IMR-90 (cell line): ENCODE results near the gene RCE1. TPM values are rescaled to one million over a fixed set of nuclear protein-coding genes. Genes with fewer than 3 reads are reported as not detected.

Source experiments
- ATAC-seq: fragments of 200-7000 bp; cut with Tn5 transposase; 2 replicates; pipeline ENCODE4 v1.9.1; 2020; ENCODE audit warnings: low read depth, mild to moderate bottlenecking, moderate library complexity
- BruUV-seq: library from RNA; stranded (reverse); fragments of 400-500 nt; replicated peaks from 2 replicates; lab custom pipeline; 2021; lab: Mats Ljungman, UMichigan
- CTCF ChIA-PET: fragments of 300-600 bp; formaldehyde crosslinking; extraction: SDS; loops from one replicate; lab custom pipeline; 2021; ENCODE audit warnings: antibody characterized with exemption; lab: Yijun Ruan, JAX
- POLR2A ChIA-PET: fragments of 300-600 bp; sonication (Branson Sonifier 250); formaldehyde crosslinking; loops from one replicate; lab custom pipeline; 2022; ENCODE audit warnings: antibody characterized with exemption; ENCODE audit not compliant: unreplicated experiment; lab: Charles Lee
- DNase-seq: peaks from one replicate; pipeline ENCODE4 v3.0.0; 2013
- H2AFZ ChIP-seq: replicated peaks from 2 replicates; pipeline ENCODE3; 2013; ENCODE audit warnings: low read length, mild to moderate bottlenecking; ENCODE audit not compliant: poor library complexity
- H2AK5ac ChIP-seq: 2 replicates; pipeline ENCODE4 v1.6.1; 2013; ENCODE audit warnings: low read depth, low read length, inconsistent platforms
- H2AK9ac ChIP-seq: replicated peaks from 2 replicates; pipeline ENCODE3; 2013; ENCODE audit warnings: mild to moderate bottlenecking, low read depth, low read length, moderate library complexity; ENCODE audit not compliant: poor library complexity
- H2BK120ac ChIP-seq: 2 replicates; pipeline ENCODE4 v1.6.1; 2013; ENCODE audit warnings: low read depth, low read length, inconsistent platforms
- H2BK15ac ChIP-seq: 3 replicates; pipeline ENCODE4 v1.6.1; 2013; ENCODE audit warnings: low read depth, low read length, inconsistent platforms
- H2BK20ac ChIP-seq: 2 replicates; pipeline ENCODE4 v1.6.1; 2013; ENCODE audit warnings: low read depth, mild to moderate bottlenecking, inconsistent platforms, low read length, moderate library complexity
- H2BK5ac ChIP-seq: 2 replicates; pipeline ENCODE4 v1.6.1; 2013; ENCODE audit warnings: mild to moderate bottlenecking, low read depth, low read length, inconsistent platforms; ENCODE audit not compliant: poor library complexity, severe bottlenecking
- H3K14ac ChIP-seq: replicated peaks from 2 replicates; pipeline ENCODE4 v1.6.1; 2013; ENCODE audit warnings: low read depth, low read length, inconsistent platforms
- H3K18ac ChIP-seq: 2 replicates; pipeline ENCODE4 v1.6.1; 2013; ENCODE audit warnings: low read depth, low read length, control low read depth
- H3K23ac ChIP-seq: 2 replicates; pipeline ENCODE4 v1.6.1; 2013; ENCODE audit warnings: low read depth, low read length, inconsistent platforms
- H3K27ac ChIP-seq: 2 replicates; pipeline ENCODE4 v1.5.1; 2013; ENCODE audit warnings: mild to moderate bottlenecking, control low read depth, low read length; ENCODE audit not compliant: insufficient read depth
- H3K27me3 ChIP-seq: 2 replicates; pipeline ENCODE4 v1.6.1; 2013; ENCODE audit warnings: low read length; ENCODE audit not compliant: control insufficient read depth, insufficient read depth
- H3K36me3 ChIP-seq: 2 replicates; pipeline ENCODE4 v1.6.1; 2013; ENCODE audit warnings: low read length, mixed read lengths; ENCODE audit not compliant: control insufficient read depth, insufficient read depth
- H3K4ac ChIP-seq: 2 replicates; pipeline ENCODE4 v1.6.1; 2013; ENCODE audit warnings: low read depth, low read length, inconsistent platforms
- H3K4me1 ChIP-seq: 2 replicates; pipeline ENCODE4 v1.6.1; 2013; ENCODE audit warnings: low read length, mixed read lengths; ENCODE audit not compliant: control insufficient read depth, insufficient read depth
- H3K4me2 ChIP-seq: 2 replicates; pipeline ENCODE4 v1.6.1; 2013; ENCODE audit warnings: low read depth, mild to moderate bottlenecking, control low read depth, low read length, moderate library complexity
- H3K4me3 ChIP-seq: 2 replicates; pipeline ENCODE4 v1.5.1; 2013; ENCODE audit warnings: low read depth, mild to moderate bottlenecking, control low read depth, low read length, moderate library complexity; ENCODE audit not compliant: insufficient read depth
- H3K56ac ChIP-seq: 2 replicates; pipeline ENCODE4 v1.6.1; 2013; ENCODE audit warnings: low read length, inconsistent platforms; ENCODE audit not compliant: insufficient read depth; ENCODE audit errors: extremely low read depth
- H3K79me1 ChIP-seq, 2 experiments: 2 replicates each; pipeline ENCODE4 v1.6.1; 2013; ENCODE audit warnings: low read length in 2 of 2, inconsistent platforms in 1 of 2, low read depth in 1 of 2
- H3K9ac ChIP-seq: 2 replicates; pipeline ENCODE4 v1.6.1; 2013; ENCODE audit warnings: low read depth, low read length, control low read depth
- H3K9me1 ChIP-seq: 2 replicates; pipeline ENCODE4 v1.6.1; 2013; ENCODE audit warnings: low read length, inconsistent platforms; ENCODE audit not compliant: insufficient read depth
- H3K9me3 ChIP-seq: 2 replicates; pipeline ENCODE4 v1.6.1; 2013; ENCODE audit warnings: low read length; ENCODE audit not compliant: control insufficient read depth, insufficient read depth
- H4K20me1 ChIP-seq: 2 replicates; pipeline ENCODE4 v1.6.1; 2013; ENCODE audit warnings: low read length, inconsistent platforms; ENCODE audit not compliant: insufficient read depth
- H4K5ac ChIP-seq: 2 replicates; pipeline ENCODE4 v1.6.1; 2013; ENCODE audit warnings: mild to moderate bottlenecking, low read depth, low read length, control low read depth
- H4K8ac ChIP-seq, 2 experiments: 2 replicates each; pipeline ENCODE4 v1.6.1; 2013; ENCODE audit warnings: low read depth in 2 of 2, low read length in 2 of 2, control low read depth in 1 of 2, inconsistent platforms in 1 of 2
- H4K91ac ChIP-seq: 2 replicates; pipeline ENCODE4 v1.6.1; 2013; ENCODE audit warnings: low read depth, low read length, inconsistent platforms; ENCODE audit not compliant: insufficient read depth
- BHLHE40 ChIP-seq: fragments of 150-350 bp; IDR thresholded peaks from 2 replicates; pipeline ENCODE4 v1.6.1; 2016; ENCODE audit warnings: mild to moderate bottlenecking, low read depth, low read length
- CEBPB ChIP-seq: IDR thresholded peaks from 2 replicates; pipeline ENCODE4 v1.6.1; 2012; ENCODE audit warnings: low read depth, low read length, improper control_type of control experiment
- CHD1 ChIP-seq: IDR thresholded peaks from 2 replicates; pipeline ENCODE4 v1.6.1; 2012; ENCODE audit warnings: low read depth, low read length, improper control_type of control experiment
- FOS ChIP-seq: fragments of 150-350 bp; IDR thresholded peaks from 2 replicates; pipeline ENCODE4 v1.6.1; 2016; ENCODE audit warnings: low read depth, low read length
- MAFK ChIP-seq: IDR thresholded peaks from 2 replicates; pipeline ENCODE4 v1.6.1; 2012; ENCODE audit warnings: low read depth, low read length, improper control_type of control experiment
- MAZ ChIP-seq: IDR thresholded peaks from 2 replicates; pipeline ENCODE4 v1.6.1; 2012; ENCODE audit warnings: low read depth, mild to moderate bottlenecking, low read length, improper control_type of control experiment, moderate library complexity, borderline replicate concordance
- MXI1 ChIP-seq: IDR thresholded peaks from 2 replicates; pipeline ENCODE4 v1.6.1; 2012; ENCODE audit warnings: low read depth, mild to moderate bottlenecking, low read length, moderate library complexity, borderline replicate concordance
- NFE2L2 ChIP-seq: fragments of 150-350 bp; IDR thresholded peaks from 2 replicates; pipeline ENCODE4 v1.6.1; 2016; ENCODE audit warnings: low read depth, mild to moderate bottlenecking, low read length
- RCOR1 ChIP-seq: IDR thresholded peaks from 2 replicates; pipeline ENCODE4 v1.6.1; 2012; ENCODE audit warnings: mild to moderate bottlenecking, low read length, improper control_type of control experiment; ENCODE audit not compliant: insufficient replicate concordance
- SMC3 ChIP-seq: fragments of 150-350 bp; IDR thresholded peaks from 2 replicates; pipeline ENCODE4 v1.6.1; 2016; ENCODE audit warnings: low read depth, mild to moderate bottlenecking, antibody characterized with exemption, low read length, moderate library complexity
- WGBS, 2 experiments: methylation state at CpG; one replicate each; pipeline versions ENCODE4 v1.1.5 to v1.1.7; 2013; ENCODE audit warnings: missing lambda C conversion rate in 2 of 2; ENCODE audit not compliant: insufficient read length in 1 of 2; ENCODE audit errors: extremely low coverage in 2 of 2; 5-methylcytosine and 5-hydroxymethylcytosine counted together
- dilution Hi-C: fragments of 300-500 bp; cut with HindIII; formaldehyde crosslinking; loops from one replicate; pipeline ENCODE4 v1.14.3; 2018; ENCODE audit warnings: low sequenced_read_pairs; ENCODE audit not compliant: unreplicated experiment
- in situ Hi-C: fragments of 300-500 bp; cut with MboI; formaldehyde crosslinking; loops from 3 replicates; pipeline ENCODE4 v1.14.3; 2019; ENCODE audit warnings: low sequenced_read_pairs, inconsistent platforms, mixed read lengths
- intact Hi-C: fragments of 100-400 bp; cut with micrococcal nuclease; formaldehyde crosslinking; loops from 2 replicates; pipeline ENCODE4 v1.10.0; 2022
- polyA plus RNA-seq, 3 experiments: library from polyadenylated mRNA; depleted of rRNA; stranded (reverse); fragments of >200 nt; gene quantifications; 2 replicates each; pipeline ENCODE4 v1.2.3, GENCODE V29; 2012; ENCODE audit warnings: low replicate concordance in 1 of 3
- total RNA-seq: library from RNA; depleted of rRNA; stranded (reverse); fragments of >200 nt; gene quantifications from 2 replicates; pipeline ENCODE4 v1.2.3, GENCODE V29; 2012
- TF ChIP-seq, protein P1 (sequence below): fragments of 150-350 bp; IDR thresholded peaks from 2 replicates; pipeline ENCODE4 v1.6.1; 2016; ENCODE audit warnings: low read depth, mild to moderate bottlenecking, low read length, moderate library complexity, borderline replicate concordance
- TF ChIP-seq, protein P2 (sequence below): fragments of 150-350 bp; IDR thresholded peaks from 2 replicates; pipeline ENCODE4 v1.6.1; 2017; ENCODE audit warnings: mild to moderate bottlenecking, antibody characterized with exemption, low read length, low read depth

The RCE1 gene
- total and polyA plus RNA-seq, 2 of the 4 experiments (the other 2 are of a cell fraction) = 6.6 to 19.4 TPM

DNA sequence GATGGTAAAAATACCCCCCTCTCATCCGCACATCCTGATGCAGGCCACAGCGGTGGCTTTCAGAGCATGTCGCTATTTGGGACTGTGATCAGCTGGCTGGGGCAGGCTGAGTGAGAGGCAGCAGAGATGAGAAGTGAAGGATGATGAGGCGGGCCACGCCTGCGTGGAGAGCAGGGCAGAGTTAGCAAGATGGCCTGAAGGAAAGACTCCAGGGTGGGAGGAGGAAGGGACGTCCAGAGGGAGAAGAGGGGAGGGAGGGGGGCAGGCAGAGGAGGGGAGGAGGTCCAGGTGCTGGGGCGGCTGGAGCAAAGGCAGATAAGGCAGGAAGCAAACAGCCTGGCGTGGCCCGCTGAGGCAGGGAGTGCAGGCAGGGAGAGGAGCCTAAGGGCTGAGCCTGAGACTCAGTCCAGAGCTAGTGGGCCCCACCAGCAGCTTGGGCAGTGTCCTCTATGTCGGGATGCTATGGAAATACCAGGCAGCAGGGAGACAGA, 42.8 kb downstream of the RCE1 start:
- no TSS peak for BruUV-seq
- ChIA-PET POLR2A (no interaction called here), CTCF (interaction anchor here (1.0 kb wide), 1 partner anchor 90 kb away, joined by 3 read pairs; no protein-coding TSS in a partner anchor)
- no peak overlapping the region for H3K23ac ChIP-seq
- H2BK20ac ChIP-seq = peak overlapping the region; percentile 50; the same call in 1 of the 2 replicates
- intact Hi-C loops (no loop called here), in situ Hi-C loops (no loop called here), dilution Hi-C loops (no loop called here)
- no peak overlapping the region for H3K9ac ChIP-seq
- H3K14ac ChIP-seq = peak overlapping the region; percentile 35; the same call in 1 of the 2 replicates
- no peaks in the 10 kb centered on the region for H3K9me3 ChIP-seq
- H3K4me1 ChIP-seq = peaks cover 31% of the 10 kb centered on the region
- no peak overlapping the region for H2AFZ ChIP-seq
- no peaks in the 10 kb centered on the region for H3K27me3 ChIP-seq
- H2AK9ac ChIP-seq = peak overlapping the region; percentile 58
- WGBS, 2 experiments = 84% methylated on average over 6 of the region's 11 CpGs; no CpG with 5 or more reads in 1 of the 2 experiments
- peak overlapping the region; percentile 52; the same call in 1 of the 2 replicates for H4K91ac ChIP-seq
- H3K4ac ChIP-seq = peak overlapping the region; percentile 54; the same call in 1 of the 2 replicates
- DNase-seq = no peak
- no peak overlapping the region for H3K4me2 ChIP-seq
- peaks cover 0 to 20% of the 10 kb centered on the region in 2 experiments; a peak in 2 of 4 replicates for H3K79me1 ChIP-seq
- H2BK5ac ChIP-seq = no peak overlapping the region
- H4K20me1 ChIP-seq = no peaks in the 10 kb centered on the region
- H3K9me1 ChIP-seq = peaks cover 7% of the 10 kb centered on the region; the same call in 1 of the 2 replicates
- H3K36me3 ChIP-seq = peaks cover 2% of the 10 kb centered on the region; the same call in 1 of the 2 replicates
- H2BK15ac ChIP-seq = peak overlapping the region; percentile 56; the same call in 2 of the 3 replicates
- H3K18ac ChIP-seq = no peak overlapping the region
- H2AK5ac ChIP-seq = peak overlapping the region; percentile 41
- no peak overlapping the region for H3K4me3 ChIP-seq
- peak overlapping the region; percentile 49 for H2BK120ac ChIP-seq
- 0 out of 2 replicates have a peak overlapping the region, but pooled peaks have one; percentile 12 for H4K5ac ChIP-seq
- H3K56ac ChIP-seq = no peak overlapping the region
- no peak for ATAC-seq
- H3K27ac ChIP-seq = no peak overlapping the region
- no peak for TF ChIP-seq FOS
- TF ChIP-seq, protein P1, sequence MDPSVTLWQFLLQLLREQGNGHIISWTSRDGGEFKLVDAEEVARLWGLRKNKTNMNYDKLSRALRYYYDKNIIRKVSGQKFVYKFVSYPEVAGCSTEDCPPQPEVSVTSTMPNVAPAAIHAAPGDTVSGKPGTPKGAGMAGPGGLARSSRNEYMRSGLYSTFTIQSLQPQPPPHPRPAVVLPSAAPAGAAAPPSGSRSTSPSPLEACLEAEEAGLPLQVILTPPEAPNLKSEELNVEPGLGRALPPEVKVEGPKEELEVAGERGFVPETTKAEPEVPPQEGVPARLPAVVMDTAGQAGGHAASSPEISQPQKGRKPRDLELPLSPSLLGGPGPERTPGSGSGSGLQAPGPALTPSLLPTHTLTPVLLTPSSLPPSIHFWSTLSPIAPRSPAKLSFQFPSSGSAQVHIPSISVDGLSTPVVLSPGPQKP = no peak
- TF ChIP-seq SMC3 = no peak
- TF ChIP-seq BHLHE40 = no peak
- no peak for TF ChIP-seq MAZ
- TF ChIP-seq RCOR1 = no peak
- TF ChIP-seq, protein P2, sequence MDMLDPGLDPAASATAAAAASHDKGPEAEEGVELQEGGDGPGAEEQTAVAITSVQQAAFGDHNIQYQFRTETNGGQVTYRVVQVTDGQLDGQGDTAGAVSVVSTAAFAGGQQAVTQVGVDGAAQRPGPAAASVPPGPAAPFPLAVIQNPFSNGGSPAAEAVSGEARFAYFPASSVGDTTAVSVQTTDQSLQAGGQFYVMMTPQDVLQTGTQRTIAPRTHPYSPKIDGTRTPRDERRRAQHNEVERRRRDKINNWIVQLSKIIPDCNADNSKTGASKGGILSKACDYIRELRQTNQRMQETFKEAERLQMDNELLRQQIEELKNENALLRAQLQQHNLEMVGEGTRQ = no peak
- TF ChIP-seq CEBPB = no peak
- no peak for TF ChIP-seq CHD1
- TF ChIP-seq MXI1 = no peak
- no peak for TF ChIP-seq NFE2L2
- no peak for TF ChIP-seq MAFK
- H4K8ac ChIP-seq = peak overlapping the region in 1 of 2 experiments; percentile 1; a peak in 2 of 4 replicates
